ENCODE measurements around the gene SPATA13. TPM values are rescaled to one million over a fixed set of nuclear protein-coding genes. Genes with fewer than 3 reads are reported as not detected.

The SPATA13 gene
- total and polyA plus RNA-seq, 2 donors (not counting 3 experiments of a cell fraction or from before 2014, with no cell fraction given) = 6.6 to 12.9 TPM

DNA sequence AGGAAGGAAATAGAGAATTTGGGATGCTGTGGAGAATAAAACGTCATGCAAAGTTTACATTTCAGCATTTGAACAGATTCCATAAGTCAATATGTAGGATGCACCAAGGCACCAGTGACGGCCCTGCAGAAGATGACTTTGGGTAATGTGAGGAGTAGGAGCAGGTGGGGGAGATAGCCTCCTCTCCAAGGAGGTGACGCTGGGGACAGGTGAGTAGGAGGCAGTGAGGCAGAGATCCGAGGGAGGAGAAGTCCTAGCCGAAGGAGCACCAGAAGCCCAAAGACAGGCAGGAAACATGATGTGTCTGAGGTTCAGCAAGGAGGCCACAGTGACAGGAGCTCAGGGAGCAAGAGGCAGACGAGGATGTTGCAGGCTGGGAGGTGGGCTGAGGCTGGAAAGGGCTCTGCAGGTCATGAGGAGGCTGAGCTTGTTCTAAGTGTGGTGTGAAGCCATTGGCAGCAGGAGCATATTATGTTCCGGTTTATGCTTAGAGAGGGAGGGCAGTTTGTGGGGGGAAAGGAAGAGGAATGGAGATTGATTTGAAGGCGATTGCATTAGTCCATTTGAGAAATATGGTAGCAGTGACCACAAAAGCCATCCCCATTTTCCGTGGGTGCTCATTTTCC is 93.1 kb downstream of the SPATA13 start:
- H4K20me1 ChIP-seq (replicated peaks; ENCODE audit: control insufficient read depth, extremely low read depth, insufficient read depth, low read length) = no peaks in the 10 kb centered on the region
- no peak overlapping the region for H3K4me3 ChIP-seq (replicated peaks in 1 of 3; ENCODE audit: insufficient read depth in 1 of 3, low read depth in 1 of 3, low read length in 3 of 3)
- intact Hi-C loops (cut with micrococcal nuclease) = no loop called here
- FAIRE-seq (no peak), DNase-seq (ENCODE audit: low read depth, low spot score) (no peak)
- ChIA-PET POLR2A (no interaction called here), CTCF (interaction anchor here (1.4 kb wide), 1 partner anchor 25 kb away, joined by 3 read pairs; no protein-coding TSS in a partner anchor)
- H3K79me2 ChIP-seq (ENCODE audit: control insufficient read depth, insufficient read depth, low read length) = no peaks in the 10 kb centered on the region
- dilution Hi-C loops (cut with MboI; ENCODE audit: extremely low pct_ligation_motif_present, low sequenced_read_pairs) = no loop called here
- H3K27me3 ChIP-seq (ENCODE audit: control insufficient read depth in 2 of 2, insufficient read depth in 2 of 2, low read length in 2 of 2) = no peaks in the 10 kb centered on the region
- no peak overlapping the region for H3K9ac ChIP-seq (replicated peaks; ENCODE audit: extremely low read depth, insufficient read depth, low read length)
- BruUV-seq (replicated peaks) = no TSS peak
- no peaks in the 10 kb centered on the region for H3K4me1 ChIP-seq (ENCODE audit: control insufficient read depth, extremely low read depth, insufficient read depth, low read length)
- no peak for TF ChIP-seq JUN (IDR thresholded peaks at IDR 0.05; ENCODE audit: borderline replicate concordance, insufficient read depth, insufficient read length, low read depth)
- TF ChIP-seq POLR2A (IDR thresholded peaks at IDR 0.05; ENCODE audit: low read depth, low read length) = no peak
- no peak for TF ChIP-seq EZH2 (IDR thresholded peaks at IDR 0.05; ENCODE audit: borderline replicate concordance, low read depth, low read length, severe bottlenecking)
- no peak for TF ChIP-seq POLR2AphosphoS5 (IDR thresholded peaks at IDR 0.05; ENCODE audit: insufficient read depth, low read depth, low read length)
- no peak for TF ChIP-seq FOS (IDR thresholded peaks at IDR 0.05; ENCODE audit: borderline replicate concordance, insufficient read depth, low read length)
- no peak for TF ChIP-seq GATA2 (IDR thresholded peaks at IDR 0.05; ENCODE audit: insufficient read depth, insufficient read length, low read depth, low read length)
- TF ChIP-seq, protein P1, sequence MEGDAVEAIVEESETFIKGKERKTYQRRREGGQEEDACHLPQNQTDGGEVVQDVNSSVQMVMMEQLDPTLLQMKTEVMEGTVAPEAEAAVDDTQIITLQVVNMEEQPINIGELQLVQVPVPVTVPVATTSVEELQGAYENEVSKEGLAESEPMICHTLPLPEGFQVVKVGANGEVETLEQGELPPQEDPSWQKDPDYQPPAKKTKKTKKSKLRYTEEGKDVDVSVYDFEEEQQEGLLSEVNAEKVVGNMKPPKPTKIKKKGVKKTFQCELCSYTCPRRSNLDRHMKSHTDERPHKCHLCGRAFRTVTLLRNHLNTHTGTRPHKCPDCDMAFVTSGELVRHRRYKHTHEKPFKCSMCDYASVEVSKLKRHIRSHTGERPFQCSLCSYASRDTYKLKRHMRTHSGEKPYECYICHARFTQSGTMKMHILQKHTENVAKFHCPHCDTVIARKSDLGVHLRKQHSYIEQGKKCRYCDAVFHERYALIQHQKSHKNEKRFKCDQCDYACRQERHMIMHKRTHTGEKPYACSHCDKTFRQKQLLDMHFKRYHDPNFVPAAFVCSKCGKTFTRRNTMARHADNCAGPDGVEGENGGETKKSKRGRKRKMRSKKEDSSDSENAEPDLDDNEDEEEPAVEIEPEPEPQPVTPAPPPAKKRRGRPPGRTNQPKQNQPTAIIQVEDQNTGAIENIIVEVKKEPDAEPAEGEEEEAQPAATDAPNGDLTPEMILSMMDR (IDR thresholded peaks at IDR 0.05; ENCODE audit: extremely low read depth in 1 of 2, insufficient read depth in 1 of 2, low read depth in 1 of 2, low read length in 2 of 2) = no peak
- no peak for TF ChIP-seq MAX (IDR thresholded peaks at IDR 0.05; ENCODE audit: insufficient read depth, insufficient read length)
- TF ChIP-seq MYC (IDR thresholded peaks at IDR 0.05; ENCODE audit: low read depth, low read length) = no peak
- no peak overlapping the region for H3K4me2 ChIP-seq (ENCODE audit: insufficient read depth, low read length)
- H3K36me3 ChIP-seq (ENCODE audit: control insufficient read depth in 2 of 2, extremely low read depth in 1 of 2, insufficient read depth in 2 of 2, low read length in 2 of 2) = no peaks in the 10 kb centered on the region
- H3K9me3 ChIP-seq (replicated peaks; ENCODE audit: control insufficient read depth, insufficient read depth, low read length) = no peaks in the 10 kb centered on the region
- H3K27ac ChIP-seq (ENCODE audit: insufficient read depth, low read depth, low read length) = no peak overlapping the region
- no peaks in the 10 kb centered on the region for H3K9me1 ChIP-seq (replicated peaks; ENCODE audit: control insufficient read depth, extremely low read depth, insufficient read depth, low read length)
- H2AFZ ChIP-seq (ENCODE audit: low read depth, low read length) = no peak overlapping the region

Data from endothelial cell of umbilical vein (primary cell).